ENCODE measurements around the gene HPCA. TPM values are rescaled to one million over a fixed set of nuclear protein-coding genes. Genes with fewer than 3 reads are reported as not detected.

Gene HPCA
- total and polyA plus RNA-seq, 2 of the 8 experiments (the other 6 are each of a cell fraction or from before 2014, with no cell fraction given), result 0.70 to 1.4 TPM

DNA sequence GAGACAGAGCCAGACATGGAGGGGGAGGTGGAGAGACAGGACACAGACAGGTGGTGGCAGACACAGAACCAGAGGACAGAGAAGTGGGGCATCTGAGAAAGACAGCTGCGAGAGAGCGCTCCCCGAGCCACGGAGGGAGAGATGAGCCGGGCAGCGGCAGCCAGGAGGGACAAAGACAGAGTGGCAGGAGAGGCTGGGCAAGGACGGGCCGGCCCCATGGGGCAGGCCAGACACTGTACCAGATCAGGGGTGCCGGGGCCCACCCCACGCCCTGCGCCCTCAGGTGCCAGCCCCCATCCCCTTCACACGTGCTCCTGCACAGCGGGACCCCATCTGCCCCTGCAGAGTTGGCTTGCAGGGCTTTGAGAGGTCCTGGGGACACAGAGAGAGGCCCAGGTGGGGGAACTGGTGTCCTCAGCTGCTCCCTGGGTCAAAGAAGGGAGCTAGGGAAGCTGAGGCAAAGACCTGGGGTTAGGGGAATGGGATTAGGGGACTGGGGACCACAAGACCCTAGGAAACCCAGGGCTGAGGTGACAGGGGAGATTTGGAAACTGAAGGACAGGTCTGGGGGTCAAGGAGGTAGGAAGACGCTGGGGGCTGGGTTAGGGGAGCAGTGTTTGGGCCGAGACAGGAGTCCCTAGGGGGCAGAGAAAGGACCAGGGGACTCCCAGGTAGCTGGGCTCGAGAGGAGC, 16.2 kb upstream of the HPCA start:
- ChIA-PET POLR2A (ENCODE audit: partially characterized antibody) (interaction anchor here (0.6 to 3.0 kb wide), 5 partner anchors 11 to 157 kb away, joined by 3 to 10 read pairs (median 5); partner anchors contain the start of genes S100PBP and YARS1), CTCF (ENCODE audit: partially characterized antibody) (interaction anchor here (0.6 to 19.0 kb wide), 3 partner anchors 13 to 1844 kb away, joined by 3 to 382 read pairs (median 5); partner anchors contain the start of gene HPCA)
- Histone ChIP-seq H3K9me3 (ENCODE audit: insufficient read depth in 2 of 2, low read depth in 1 of 2, low read length in 1 of 2) (no peaks in the 10 kb centered on the region), H2BK20ac (ENCODE audit: low read length) (no peak overlapping the region), H2BK15ac (ENCODE audit: low read length) (peak overlapping the region; percentile 46; the same call in 1 of the 2 replicates), H2BK120ac (replicated peaks; ENCODE audit: low read depth, low read length) (no peak overlapping the region), H3K9ac (replicated peaks in 1 of 4; ENCODE audit: extremely low read depth in 1 of 4, low read depth in 3 of 4, low read length in 3 of 4) (no peak overlapping the region), H3K4me3 (ENCODE audit: extremely low read depth in 1 of 4, insufficient read depth in 2 of 4, low read depth in 3 of 4, low read length in 4 of 4) (peak overlapping the region; percentile 23 to 61 (median 31); a peak in 7 of 8 replicates), H3K27me3 (replicated peaks in 1 of 4; ENCODE audit: control insufficient read depth in 3 of 4, extremely low read depth in 1 of 4, insufficient read depth in 3 of 4, low read length in 3 of 4) (peaks cover 6 to 35% (median 28%) of the 10 kb centered on the region in 4 experiments), H2BK12ac (ENCODE audit: low read depth, low read length) (no peak overlapping the region), H2BK5ac (ENCODE audit: low read depth, low read length) (no peak overlapping the region), H4K5ac (ENCODE audit: insufficient read length, low read depth, low read length) (no peak overlapping the region), H3K79me1 (ENCODE audit: low read depth, low read length) (no peaks in the 10 kb centered on the region), H3K4me1 (replicated peaks in 1 of 4; ENCODE audit: control insufficient read depth in 3 of 4, insufficient read depth in 4 of 4, low read length in 3 of 4) (peaks cover 3 to 23% (median 18%) of the 10 kb centered on the region in 4 experiments), H3K23me2 (ENCODE audit: low read depth, low read length) (peaks cover 6% of the 10 kb centered on the region; the same call in 1 of the 2 replicates), H3K4ac (replicated peaks; ENCODE audit: insufficient read length, low read depth, low read length) (no peak overlapping the region), H3K4me2 (ENCODE audit: insufficient read depth in 1 of 2, low read depth in 2 of 2, low read length in 2 of 2) (peak overlapping the region; percentile 57 to 73), H3K23ac (ENCODE audit: insufficient read length) (no peak overlapping the region), H3K56ac (replicated peaks; ENCODE audit: insufficient read length, low read depth, low read length) (no peak overlapping the region), H3K14ac (ENCODE audit: insufficient read length) (no peak overlapping the region), H3K36me3 (ENCODE audit: control insufficient read depth in 2 of 4, insufficient read depth in 4 of 4, low read length in 3 of 4) (no peaks in the 10 kb centered on the region; a peak in 1 of 8 replicates), H4K91ac (replicated peaks; ENCODE audit: insufficient read length, low read length) (no peak overlapping the region), H2AK5ac (ENCODE audit: low read depth, low read length) (no peak overlapping the region), H3K79me2 (ENCODE audit: control insufficient read depth in 1 of 2, insufficient read depth in 2 of 2, low read length in 2 of 2) (no peaks in the 10 kb centered on the region), H3K27ac (ENCODE audit: low read depth, low read length) (no peak overlapping the region), H4K8ac (ENCODE audit: extremely low read depth, insufficient read depth, low read length) (no peak overlapping the region), H3K18ac (ENCODE audit: extremely low read depth, low read length) (peak overlapping the region; percentile 32; the same call in 1 of the 2 replicates), H2AFZ (ENCODE audit: low read length) (no peak overlapping the region), H4K20me1 (replicated peaks in 1 of 2; ENCODE audit: control insufficient read depth in 1 of 2, insufficient read depth in 2 of 2, low read length in 2 of 2) (peaks cover 0 to 2% of the 10 kb centered on the region in 2 experiments)
- WGBS, 2 experiments (ENCODE audit: extremely low coverage in 1 of 2, insufficient coverage in 1 of 2, insufficient read length in 1 of 2, insufficient replicate concordance in 2 of 2, low coverage in 1 of 2, low lambda C conversion rate in 2 of 2, missing lambda C conversion rate in 1 of 2), result 39% methylated on average over 12 of the region's 16 CpGs; no CpG with 5 or more reads in 1 of the 2 experiments
- DNase-seq (ENCODE audit: low read depth in 1 of 2, low spot score in 2 of 2), result peak in 1 of 2 experiments; percentile 61
- TF ChIP-seq RBBP5 (IDR thresholded peaks at IDR 0.05; ENCODE audit: borderline replicate concordance, low read depth, low read length), result 0 out of 2 replicates have a peak, but pooled peaks have one; percentile 34
- TF ChIP-seq, protein P1, sequence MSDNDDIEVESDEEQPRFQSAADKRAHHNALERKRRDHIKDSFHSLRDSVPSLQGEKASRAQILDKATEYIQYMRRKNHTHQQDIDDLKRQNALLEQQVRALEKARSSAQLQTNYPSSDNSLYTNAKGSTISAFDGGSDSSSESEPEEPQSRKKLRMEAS (IDR thresholded peaks at IDR 0.05), result no peak
- FAIRE-seq, result no peak
